GM18499 (cell line): ENCODE measurements around the gene PIGU.
"Not testable (repeated sequence)": the region's sequence is repeated elsewhere in the genome, so short reads cannot be mapped to it uniquely, and the experiment has no call there.

Source experiments
- ATAC-seq: cut with Tn5 transposase; IDR thresholded peaks from one replicate; pipeline ENCODE4 v1.9.1; 2021; ENCODE audit warnings: moderate number of reproducible peaks; ENCODE audit not compliant: insufficient read depth, unreplicated experiment

Gene PIGU

DNA sequence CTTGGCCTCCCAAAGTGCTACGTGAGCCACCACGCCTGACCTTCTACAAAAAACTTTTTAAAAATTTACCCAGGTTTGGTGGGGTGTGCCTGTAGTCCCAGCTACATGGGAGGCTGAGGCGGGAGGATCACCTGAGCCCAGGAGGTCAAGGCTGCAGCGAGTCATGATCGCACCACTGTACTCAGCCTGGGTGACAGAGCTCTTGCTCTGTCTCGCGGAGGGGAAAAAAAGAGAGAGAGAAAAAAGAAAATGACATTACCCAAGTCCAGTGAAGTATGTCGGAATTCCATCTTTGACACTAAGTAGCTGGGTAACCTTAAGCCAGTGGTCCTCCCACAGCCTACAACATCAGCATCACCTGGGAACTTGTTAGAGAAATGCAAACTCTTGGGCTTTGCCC, 137.1 kb downstream of the PIGU start:
- ATAC-seq: no peak

DNA sequence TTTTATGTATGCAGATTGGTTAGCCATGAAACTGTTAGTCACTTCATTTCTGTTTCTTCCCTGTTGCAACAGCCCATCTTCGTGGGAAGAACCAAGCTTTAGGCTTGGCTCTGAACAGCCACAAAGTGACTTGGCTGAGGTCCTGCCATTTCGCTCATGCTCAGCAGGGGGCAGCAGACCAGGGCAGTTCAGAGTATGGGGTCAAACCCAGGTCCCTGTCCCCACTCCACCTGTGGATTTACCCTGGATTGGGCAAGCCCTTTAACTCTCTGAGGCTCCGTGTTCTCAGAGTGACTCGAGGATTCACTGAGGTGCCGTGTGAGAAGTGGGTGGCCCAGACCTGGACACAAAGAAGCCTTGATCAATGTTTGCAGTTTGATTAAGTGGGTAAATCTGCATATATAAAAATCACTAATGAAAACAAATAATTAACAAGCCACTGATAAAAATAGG, 138.2 kb downstream of the PIGU start:
- no peak for ATAC-seq

DNA sequence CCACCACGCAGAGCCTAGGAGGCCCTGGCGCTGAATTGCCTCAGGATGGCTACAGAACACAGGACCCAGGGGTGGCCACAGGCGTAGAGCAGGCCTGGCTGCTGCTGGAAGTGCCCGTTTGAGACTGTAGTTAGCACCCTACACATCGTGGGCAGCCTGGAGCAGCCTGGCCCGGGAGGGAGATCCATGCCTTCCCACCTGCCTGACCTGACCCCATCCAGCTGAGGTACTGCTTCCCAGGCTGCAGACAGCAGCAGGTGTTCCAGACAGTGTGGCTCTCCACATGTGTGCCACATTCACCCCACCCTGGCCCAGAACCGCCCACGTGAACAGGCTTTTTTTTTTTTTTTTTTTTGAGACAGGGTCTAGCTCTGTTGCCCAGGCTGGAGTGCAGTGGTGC, 139.2 kb downstream of the PIGU start:
- no peak for ATAC-seq

DNA sequence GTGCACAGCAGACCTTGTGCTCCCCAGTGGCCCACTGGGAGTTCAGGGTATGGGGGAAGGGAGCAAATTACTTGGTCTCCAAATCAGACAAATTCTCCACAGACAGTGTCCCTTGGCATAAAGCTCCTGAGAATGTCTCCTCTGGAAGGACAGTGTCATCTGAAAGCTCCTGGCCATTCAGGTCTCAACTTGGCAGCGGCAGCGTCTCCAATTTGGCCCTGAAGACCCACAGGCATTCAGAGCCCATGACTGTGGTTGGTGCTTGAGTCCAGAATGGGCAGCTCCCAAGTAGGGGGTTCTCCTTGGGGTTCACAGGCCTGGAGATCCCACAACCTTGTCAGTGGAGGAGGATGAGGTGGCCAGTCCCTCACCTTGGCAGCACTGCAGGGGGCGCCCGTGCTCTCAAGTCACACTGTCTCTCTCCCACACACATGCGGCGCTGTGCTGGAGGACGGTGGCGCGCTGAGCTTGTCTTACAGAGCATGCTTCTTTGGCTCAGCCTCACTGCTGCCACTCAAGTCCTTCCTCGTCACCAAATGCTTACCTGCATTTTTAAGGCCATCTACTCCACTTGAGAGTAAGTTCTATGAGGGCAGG, 140.0 kb downstream of the PIGU start:
- no peak for ATAC-seq

DNA sequence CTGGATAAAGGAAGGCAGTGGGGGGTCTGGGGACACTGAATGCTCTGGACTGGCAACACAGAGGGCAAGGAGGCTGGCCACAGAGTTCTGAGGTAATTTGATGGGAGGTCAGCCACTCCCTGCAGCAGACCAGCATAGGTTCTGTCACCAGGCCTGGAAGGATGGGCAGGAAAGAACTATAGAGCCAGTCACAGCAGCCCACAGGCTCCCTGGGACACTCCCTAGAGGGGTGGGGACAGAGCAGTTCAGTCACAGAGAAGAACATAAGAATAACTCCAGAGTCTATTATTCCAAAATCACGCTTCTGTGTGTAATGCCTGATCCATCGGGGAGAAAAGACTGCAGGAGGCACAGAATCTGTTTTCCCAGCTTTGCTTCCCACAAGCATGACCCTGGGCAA, 141.0 kb downstream of the PIGU start:
- no peak for ATAC-seq

GRCh38 chr20:34535301-34535840, 141.5 kb downstream of the PIGU start:
- ATAC-seq: no peak

DNA sequence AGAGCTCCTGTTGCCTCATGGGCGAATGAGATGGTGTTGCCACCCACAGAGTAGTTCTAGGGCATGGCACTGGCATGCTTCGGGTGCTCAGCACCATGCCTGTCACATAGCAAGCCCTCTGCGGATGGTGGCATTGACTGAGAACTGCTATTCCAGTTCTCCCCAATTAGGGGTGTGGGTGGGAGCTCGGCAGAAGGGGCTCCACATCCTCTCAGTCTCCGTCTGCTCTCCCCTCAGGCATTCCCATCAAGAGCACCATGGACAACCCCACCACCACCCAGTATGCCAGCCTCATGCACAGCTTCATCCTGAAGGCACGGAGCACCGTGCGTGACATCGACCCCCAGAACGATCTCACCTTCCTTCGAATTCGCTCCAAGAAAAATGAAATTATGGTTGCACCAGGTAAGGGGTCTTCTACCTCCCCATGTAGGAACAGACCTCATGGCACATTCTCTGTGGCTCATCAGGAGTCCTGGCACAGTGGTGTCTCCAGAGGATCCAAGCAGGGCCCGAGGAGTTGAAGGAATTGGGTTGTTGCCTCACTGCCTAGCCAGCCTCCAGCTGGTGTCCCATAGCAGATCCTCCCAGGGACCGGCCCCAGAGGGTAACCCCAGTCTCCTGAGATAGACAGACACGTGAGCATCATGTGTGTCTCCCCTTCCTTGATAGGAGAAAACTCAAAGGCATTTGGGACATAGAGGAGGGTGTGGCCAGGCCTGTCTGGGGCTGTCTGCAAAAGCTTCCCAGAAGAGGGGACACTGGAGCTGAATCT, 142.3 kb downstream of the PIGU start:
- no peak for ATAC-seq

GRCh38 chr20:34532756-34533155, 144.1 kb downstream of the PIGU start:
- no peak for ATAC-seq

GRCh38 chr20:34532320-34532719, 144.6 kb downstream of the PIGU start:
- ATAC-seq: no peak

GRCh38 chr20:34531608-34532265, 145.2 kb downstream of the PIGU start:
- no peak for ATAC-seq

DNA sequence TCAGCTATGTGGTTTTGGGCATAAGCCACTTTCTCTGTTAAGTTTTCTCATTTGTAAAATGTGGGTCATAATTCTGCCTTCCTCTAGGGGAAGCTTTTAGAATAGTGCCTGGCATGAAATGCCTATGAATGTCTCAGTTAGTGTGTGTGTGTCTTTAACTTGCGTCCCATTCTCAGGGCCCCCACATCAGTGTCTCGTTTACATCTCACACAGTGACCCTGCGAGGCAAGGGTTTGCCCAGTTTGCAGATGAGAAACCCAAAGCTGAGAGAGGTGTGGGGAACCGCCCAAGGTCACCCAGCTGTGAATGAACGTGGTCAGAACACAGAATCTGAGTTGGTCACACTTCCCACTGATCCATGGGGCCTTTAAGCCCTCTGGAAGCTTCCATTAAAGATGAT, 146.6 kb downstream of the PIGU start:
- ATAC-seq: no peak

- ATAC-seq: no peak
Measured at GRCh38 chr20:34529742-34530141, 147.2 kb downstream of the PIGU start.

DNA sequence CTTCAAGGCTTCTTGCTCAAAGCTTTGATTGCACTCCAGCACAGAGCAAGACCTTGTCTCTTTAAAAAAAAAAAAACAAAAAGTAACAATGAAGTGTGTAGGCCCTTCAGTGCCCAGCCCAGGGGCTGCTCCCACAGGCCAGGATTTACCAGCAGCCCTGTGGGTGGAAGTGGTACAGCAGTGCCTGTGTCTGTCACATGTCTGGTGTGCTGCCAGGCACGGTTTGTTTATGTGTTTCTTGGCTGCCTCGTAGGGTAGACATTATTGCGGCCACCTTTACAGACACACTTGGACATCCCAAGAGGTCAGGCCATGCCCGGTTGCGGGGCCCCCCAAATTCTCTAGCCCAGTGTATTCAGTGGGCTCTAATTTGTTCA, 148.0 kb downstream of the PIGU start:
- no peak for ATAC-seq

DNA sequence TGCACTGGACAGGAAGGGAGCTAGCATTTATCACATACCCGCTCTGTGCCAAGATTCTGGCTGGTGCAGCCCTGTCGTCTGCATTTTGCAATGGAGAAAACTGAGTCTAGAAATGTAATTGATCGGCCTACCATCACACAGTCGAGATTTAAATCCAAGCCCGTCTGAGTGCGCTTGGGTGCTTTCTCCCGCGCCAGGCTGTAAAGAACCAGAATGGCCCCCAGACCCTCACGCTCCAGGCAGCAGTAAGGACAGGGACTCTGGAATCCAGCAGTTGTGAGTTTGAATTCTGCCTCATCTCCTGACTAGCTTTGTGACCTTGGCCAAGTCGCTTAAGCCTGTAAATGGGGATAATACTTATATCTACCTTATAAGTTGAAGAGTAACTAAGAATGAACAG, 149.9 kb downstream of the PIGU start:
- no peak for ATAC-seq

DNA sequence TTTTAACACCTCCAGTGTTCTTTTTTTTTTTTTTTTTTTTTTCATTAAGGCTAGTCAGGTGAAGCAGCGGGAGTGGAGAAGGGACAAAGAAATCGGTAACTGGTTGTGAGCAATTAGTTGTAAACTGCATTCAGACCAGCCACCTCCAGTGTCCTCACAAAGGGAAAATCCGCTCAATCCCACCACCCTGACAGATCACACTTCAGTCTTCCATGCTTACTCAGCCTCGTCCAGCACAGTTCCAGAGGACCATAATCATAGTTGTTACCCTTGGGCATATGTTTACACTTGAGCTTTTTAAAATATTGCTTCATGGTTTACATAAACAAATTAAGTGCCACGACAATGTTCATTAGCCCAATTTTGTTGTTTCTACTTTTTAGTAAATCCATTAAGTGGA, 150.4 kb downstream of the PIGU start:
- no peak for ATAC-seq

DNA sequence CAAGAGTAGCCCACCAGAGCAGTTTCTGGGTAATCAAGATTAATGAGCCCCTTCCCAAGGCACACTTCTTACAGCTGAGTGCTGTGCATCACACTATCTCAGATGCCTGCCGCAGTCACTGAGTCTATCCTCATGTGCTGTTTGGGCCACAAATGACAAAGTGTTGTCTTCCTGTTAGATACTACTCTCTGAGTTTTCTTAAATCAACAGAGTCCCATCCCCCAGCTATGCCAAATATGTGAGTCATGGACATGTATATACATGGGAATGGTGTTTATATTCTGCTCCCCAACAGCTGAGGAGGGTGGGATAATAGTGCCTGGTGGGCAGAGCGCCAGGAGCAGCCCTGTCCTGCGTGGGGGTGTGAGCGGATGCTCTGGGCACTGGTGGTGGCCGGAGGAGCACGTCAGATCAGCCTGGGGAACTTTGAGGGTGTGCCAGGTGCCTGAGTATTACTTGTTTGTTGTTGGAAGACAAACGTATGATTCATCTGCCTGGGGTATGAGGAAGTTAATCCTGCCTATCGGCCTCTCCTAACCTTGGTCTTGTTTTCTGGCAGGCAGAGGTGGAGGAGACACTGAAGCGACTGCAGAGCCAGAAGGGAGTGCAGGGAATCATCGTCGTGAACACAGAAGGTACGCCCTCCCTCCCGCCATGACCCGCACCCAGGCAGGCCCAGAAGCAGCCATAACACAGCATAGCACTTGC, 151.0 kb downstream of the PIGU start:
- no peak for ATAC-seq

- no peak for ATAC-seq
Measured at GRCh38 chr20:34525342-34525708, 151.6 kb downstream of the PIGU start.

GRCh38 chr20:34524426-34524825, 152.5 kb downstream of the PIGU start:
- no peak for ATAC-seq

GRCh38 chr20:34522969-34523871, 153.7 kb downstream of the PIGU start:
- no peak for ATAC-seq

- not testable (repeated sequence) for ATAC-seq
Measured at GRCh38 chr20:34519841-34520240, 157.1 kb downstream of the PIGU start.
